Activated T-cell treated with anti-CD3 and anti-CD28 coated beads, Interleukin-2, amount 50 U/mL, for 48 hours (primary cell): ENCODE data around the gene SEPTIN2.
"Not testable (repeated sequence)": the region's sequence is repeated elsewhere in the genome, so short reads cannot be mapped to it uniquely, and the experiment has no call there.

ENCODE experiments used
- DNase-seq, 2 experiments: peaks; one replicate each; pipeline ENCODE4 v3.0.0-alpha.2; 2020

Gene SEPTIN2

GRCh38 chr2:241390301-241391206, 74.8 kb downstream of the SEPTIN2 start:
- peak in 1 of 2 experiments; percentile 44 for DNase-seq

- DNase-seq, result no peak
Observed at GRCh38 chr2:241391892-241392665, 76.4 kb downstream of the SEPTIN2 start.

- DNase-seq, result not testable (repeated sequence)
Observed at GRCh38 chr2:241392753-241393152, 77.0 kb downstream of the SEPTIN2 start.

- DNase-seq, result no peak
Observed at GRCh38 chr2:241393524-241394196, 77.9 kb downstream of the SEPTIN2 start.

GRCh38 chr2:241396809-241397208, 81.1 kb downstream of the SEPTIN2 start:
- DNase-seq, result not testable (repeated sequence)

- no peak for DNase-seq
Observed at GRCh38 chr2:241399941-241400922, 84.5 kb downstream of the SEPTIN2 start.
